ENCODE measurements around the gene CENPF.

DNA sequence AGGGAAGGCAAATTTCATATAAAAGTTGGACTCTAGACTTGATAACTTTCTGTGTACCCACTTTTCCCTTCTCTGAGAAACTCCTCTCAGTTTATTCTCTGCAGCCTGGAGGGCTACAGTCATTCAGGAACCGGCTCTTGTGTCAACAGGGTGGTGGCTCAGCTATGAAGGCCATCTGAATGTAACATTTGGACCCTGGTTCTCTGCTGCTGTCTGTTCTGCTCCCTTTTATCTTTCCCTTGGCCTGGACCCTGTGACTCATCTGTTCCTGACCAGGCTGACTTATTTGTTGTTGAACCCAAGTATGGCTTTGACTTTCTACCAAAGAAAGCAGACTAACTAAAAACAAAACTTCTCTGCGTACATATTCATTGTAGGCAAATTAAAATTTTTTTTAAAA, 75.4 kb downstream of the CENPF start:
- TF ChIP-seq POLR2AphosphoS5 (IDR thresholded peaks at IDR 0.05; ENCODE audit: borderline replicate concordance, low read depth, low read length) (no peak), EZH2 (IDR thresholded peaks at IDR 0.05) (no peak)

Data from SK-N-MC (cell line).